ENCODE data around the gene MOSMO.

DNA sequence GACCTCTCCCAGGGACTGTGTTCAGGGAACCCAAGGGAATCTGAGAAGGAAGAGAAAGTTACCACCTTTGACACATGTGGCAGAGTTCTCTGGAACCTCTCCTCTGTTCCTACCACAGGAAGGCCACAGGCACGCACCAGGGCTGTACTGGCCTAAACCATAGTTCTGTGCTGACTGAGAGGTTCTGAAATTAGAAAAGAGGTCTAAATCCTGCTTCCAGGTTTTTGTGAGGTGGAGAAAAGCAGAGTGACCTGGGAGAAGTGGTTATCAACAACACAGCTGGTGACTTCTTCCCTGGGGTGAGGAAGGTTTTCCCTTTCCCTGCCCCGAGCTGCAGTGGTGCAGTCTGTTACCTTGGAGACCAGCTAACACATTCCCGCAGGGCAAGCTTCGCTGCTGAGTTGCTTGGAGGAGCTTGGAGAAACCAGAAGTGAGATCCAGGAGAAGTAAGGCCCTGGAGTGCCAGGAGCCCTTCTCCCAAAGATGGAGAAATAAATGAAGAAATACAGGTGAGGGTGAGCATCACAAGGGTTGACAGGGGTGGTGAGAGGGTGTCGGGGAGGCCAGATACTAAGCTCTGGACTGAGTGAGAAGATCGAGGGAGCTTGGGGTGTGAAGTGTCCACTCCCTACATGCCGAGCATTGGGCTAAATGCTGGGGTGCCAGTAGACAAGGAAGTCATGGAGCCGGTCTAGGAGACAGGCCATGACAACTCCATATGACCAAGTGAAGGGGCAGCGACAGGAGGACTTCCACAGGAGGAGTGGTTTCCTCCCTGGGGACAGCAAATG is 84.4 kb downstream of the MOSMO start, which contains the start of gene VWA3A:
- TF ChIP-seq CEBPB (IDR thresholded peaks at IDR 0.05) (no peak), EP300 (IDR thresholded peaks at IDR 0.05; ENCODE audit: borderline replicate concordance) (no peak), RAD21 (IDR thresholded peaks at IDR 0.05; ENCODE audit: low read depth) (no peak), TCF12 (IDR thresholded peaks at IDR 0.05; ENCODE audit: low read depth) (no peak), NFIC (IDR thresholded peaks at IDR 0.05) (no peak), MAX (IDR thresholded peaks at IDR 0.05) (no peak), CREB1 (IDR thresholded peaks at IDR 0.05; ENCODE audit: low read depth) (no peak), TEAD4 (IDR thresholded peaks at IDR 0.05) (no peak), YY1 (IDR thresholded peaks at IDR 0.05; ENCODE audit: low read depth) (no peak)
- TF ChIP-seq, protein P1, sequence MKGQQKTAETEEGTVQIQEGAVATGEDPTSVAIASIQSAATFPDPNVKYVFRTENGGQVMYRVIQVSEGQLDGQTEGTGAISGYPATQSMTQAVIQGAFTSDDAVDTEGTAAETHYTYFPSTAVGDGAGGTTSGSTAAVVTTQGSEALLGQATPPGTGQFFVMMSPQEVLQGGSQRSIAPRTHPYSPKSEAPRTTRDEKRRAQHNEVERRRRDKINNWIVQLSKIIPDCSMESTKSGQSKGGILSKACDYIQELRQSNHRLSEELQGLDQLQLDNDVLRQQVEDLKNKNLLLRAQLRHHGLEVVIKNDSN (IDR thresholded peaks at IDR 0.05) = no peak
